Fibroblast of lung (primary cell): ENCODE results near the gene BMP6. TPM values are rescaled to one million over a fixed set of nuclear protein-coding genes. Genes with fewer than 3 reads are reported as not detected.

Source experiments
- DNase-seq, 2 donors: peaks; one replicate each; pipeline versions ENCODE4 v3.0.0 to v3.0.0-alpha.2; 2010; ENCODE audit warnings: low read depth in 2 of 2
- H2AFZ ChIP-seq: 2 replicates; pipeline ENCODE4 v1.5.1; 2012; ENCODE audit warnings: low read length, control low read depth, inconsistent platforms
- H3K27ac ChIP-seq: 2 replicates; pipeline ENCODE4 v1.5.1; 2011; ENCODE audit warnings: low read length, control low read depth; ENCODE audit not compliant: insufficient read depth
- H3K27me3 ChIP-seq: 2 replicates; pipeline ENCODE4 v1.5.1; 2011; ENCODE audit warnings: mild to moderate bottlenecking, low read length; ENCODE audit not compliant: control insufficient read depth, insufficient read depth
- H3K36me3 ChIP-seq: 2 replicates; pipeline ENCODE4 v1.5.1; 2011; ENCODE audit warnings: low read length; ENCODE audit not compliant: control insufficient read depth, insufficient read depth
- H3K4me1 ChIP-seq: 2 replicates; pipeline ENCODE4 v1.5.1; 2011; ENCODE audit warnings: low read length; ENCODE audit not compliant: control insufficient read depth, insufficient read depth; ENCODE audit errors: extremely low read depth
- H3K4me2 ChIP-seq: 2 replicates; pipeline ENCODE4 v1.5.1; 2011; ENCODE audit warnings: low read length, control low read depth; ENCODE audit not compliant: insufficient read depth; ENCODE audit errors: extremely low read depth
- H3K4me3 ChIP-seq, 4 experiments: fragments of 200-600 bp in 1 of 4; sonication (generic) in 1 of 4; replicated peaks in 1 of 4; 2 replicates each; pipeline ENCODE4 v1.5.1; 2011 to 2016; ENCODE audit warnings: low read length in 4 of 4, low read depth in 3 of 4, mild to moderate bottlenecking in 3 of 4, control low read depth in 2 of 4, inconsistent platforms in 1 of 4, mixed read lengths in 1 of 4; ENCODE audit not compliant: insufficient read depth in 1 of 4; ENCODE audit errors: control extremely low read depth in 1 of 4
- H3K79me2 ChIP-seq: 2 replicates; pipeline ENCODE4 v1.5.1; 2012; ENCODE audit warnings: mild to moderate bottlenecking, low read length, inconsistent platforms; ENCODE audit not compliant: control insufficient read depth, insufficient read depth
- H3K9ac ChIP-seq: 2 replicates; pipeline ENCODE4 v1.5.1; 2011; ENCODE audit warnings: mild to moderate bottlenecking, low read length, control low read depth; ENCODE audit not compliant: insufficient read depth
- H3K9me3 ChIP-seq: 2 replicates; pipeline ENCODE4 v1.5.1; 2012; ENCODE audit warnings: low read depth, low read length; ENCODE audit not compliant: control insufficient read depth, insufficient read depth
- H4K20me1 ChIP-seq: 2 replicates; pipeline ENCODE4 v1.5.1; 2011; ENCODE audit warnings: low read length; ENCODE audit not compliant: control insufficient read depth, insufficient read depth; ENCODE audit errors: extremely low read depth
- CTCF ChIP-seq, 2 donors: IDR thresholded peaks in 1 of 2; conservative IDR thresholded peaks in 1 of 2; 1 replicate in 1 of 2; 2 replicates in 1 of 2; pipeline ENCODE4 v1.5.1; 2011 to 2012; ENCODE audit warnings: low read length in 2 of 2, control low read depth in 1 of 2, inconsistent platforms in 1 of 2, low read depth in 1 of 2, mild to moderate bottlenecking in 1 of 2
- EZH2 ChIP-seq: IDR thresholded peaks from 2 replicates; pipeline ENCODE4 v1.5.1; 2012; ENCODE audit warnings: low read length, control low read depth, mild to moderate bottlenecking; ENCODE audit errors: missing control alignments
- polyA plus RNA-seq, 2 donors: library from polyadenylated mRNA; depleted of rRNA in 1 of 2; stranded (reverse) in 1 of 2; unstranded in 1 of 2; fragments of >200 nt; gene quantifications; 2 replicates each; pipeline ENCODE4 v1.2.1, GENCODE V29; 2011 to 2012; ENCODE audit warnings: missing spikeins in 1 of 2
- total RNA-seq: library from RNA; depleted of rRNA; stranded (reverse); fragments of >200 nt; gene quantifications from 2 replicates; pipeline ENCODE4 v1.2.1, GENCODE V29; 2014

Gene BMP6
- total and polyA plus RNA-seq, 2 donors (not counting 1 experiment from before 2014, with no cell fraction given): under 0.01 to 0.20 TPM

- Histone ChIP-seq H3K4me2 (no peak overlapping the region), H3K4me1 (no peaks in the 10 kb centered on the region), H3K36me3 (no peaks in the 10 kb centered on the region), H4K20me1 (no peaks in the 10 kb centered on the region), H3K27me3 (peaks cover 3% of the 10 kb centered on the region), H3K27ac (no peak overlapping the region), H3K4me3 (no peak overlapping the region), H3K9me3 (no peaks in the 10 kb centered on the region), H3K9ac (no peak overlapping the region), H3K79me2 (no peaks in the 10 kb centered on the region), H2AFZ (no peak overlapping the region)
- TF ChIP-seq CTCF (conservative IDR thresholded peaks at IDR 0.05 in 1 of 2, IDR thresholded peaks at IDR 0.05 in 1 of 2; ENCODE audit: low read depth in 1 of 2, low read length in 2 of 2) (no peak), EZH2 (no peak)
- DNase-seq: no peak
Observed at GRCh38 chr6:7917729-7918128, 191.8 kb downstream of the BMP6 start.

- Histone ChIP-seq H3K4me3 (no peak overlapping the region), H3K9me3 (no peaks in the 10 kb centered on the region), H3K27me3 (no peaks in the 10 kb centered on the region), H3K9ac (no peak overlapping the region), H3K27ac (no peak overlapping the region), H3K4me2 (no peak overlapping the region), H2AFZ (no peak overlapping the region), H4K20me1 (no peaks in the 10 kb centered on the region), H3K79me2 (no peaks in the 10 kb centered on the region), H3K4me1 (no peaks in the 10 kb centered on the region), H3K36me3 (no peaks in the 10 kb centered on the region)
- DNase-seq: no peak
- no peak for TF ChIP-seq EZH2
- TF ChIP-seq CTCF (conservative IDR thresholded peaks at IDR 0.05 in 1 of 2, IDR thresholded peaks at IDR 0.05 in 1 of 2; ENCODE audit: low read depth in 1 of 2, low read length in 2 of 2): no peak
Observed at GRCh38 chr6:7918403-7918802, 192.5 kb downstream of the BMP6 start.

- no peak overlapping the region for H3K4me2 ChIP-seq
- no peaks in the 10 kb centered on the region for H3K36me3 ChIP-seq
- H3K9ac ChIP-seq: no peak overlapping the region
- H3K9me3 ChIP-seq: no peaks in the 10 kb centered on the region
- no peaks in the 10 kb centered on the region for H3K4me1 ChIP-seq
- H4K20me1 ChIP-seq: no peaks in the 10 kb centered on the region
- no peak overlapping the region for H3K27ac ChIP-seq
- no peaks in the 10 kb centered on the region for H3K79me2 ChIP-seq
- no peak overlapping the region for H3K4me3 ChIP-seq
- no peak for TF ChIP-seq CTCF (conservative IDR thresholded peaks at IDR 0.05 in 1 of 2, IDR thresholded peaks at IDR 0.05 in 1 of 2; ENCODE audit: low read depth in 1 of 2, low read length in 2 of 2)
- TF ChIP-seq EZH2: no peak
- DNase-seq: peak in 1 of 2 donors; percentile 50
- no peaks in the 10 kb centered on the region for H3K27me3 ChIP-seq
- H2AFZ ChIP-seq: no peak overlapping the region
Observed at GRCh38 chr6:7919871-7920270, 194.0 kb downstream of the BMP6 start.
